Measurements from ENCODE around the gene ADAM8.
"Not testable (repeated sequence)": the region's sequence is repeated elsewhere in the genome, so short reads cannot be mapped to it uniquely, and the experiment has no call there.

ADAM8 gene

DNA sequence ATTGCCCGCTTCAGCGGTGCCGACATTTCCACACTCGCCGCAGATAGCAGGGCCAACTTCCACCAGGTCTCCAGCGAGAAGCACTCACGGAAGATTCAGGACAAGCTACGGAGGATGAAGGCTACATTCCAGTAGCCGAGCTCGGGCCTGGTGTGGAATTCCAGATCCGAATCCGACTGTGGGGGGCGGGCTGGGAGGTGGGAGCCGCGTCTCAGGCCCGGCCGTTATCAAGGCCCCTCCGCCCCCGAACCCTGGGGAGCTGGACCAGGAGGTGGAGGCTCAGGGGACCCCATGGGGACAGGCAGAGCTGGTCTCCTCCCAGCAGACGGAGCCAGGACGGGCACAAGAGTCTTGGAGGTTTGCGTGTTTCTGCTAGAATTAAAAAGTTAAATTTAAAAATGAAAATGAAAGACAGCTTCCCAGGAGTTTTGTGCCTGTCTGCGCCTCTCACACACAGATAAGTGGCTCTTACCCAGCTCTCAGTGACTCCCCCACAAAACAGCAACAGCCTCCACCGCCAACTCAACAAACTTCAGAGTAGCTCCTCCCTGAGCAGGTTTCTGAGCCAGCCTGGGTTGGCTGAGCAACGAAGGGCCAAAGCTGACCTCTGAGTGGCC is 51.8 kb downstream of the ADAM8 start:
- no peak overlapping the region for H3K27ac Mint-ChIP-seq
- no peaks in the 10 kb centered on the region for H3K9me3 Mint-ChIP-seq
- no peak for DNase-seq
- no peak for ATAC-seq (replicated peaks)
- peaks cover 52 to 73% of the 10 kb centered on the region in 2 donors for H3K27me3 Mint-ChIP-seq
- H3K4me1 Mint-ChIP-seq = peaks cover 23 to 27% of the 10 kb centered on the region in 2 donors
- H3K36me3 Mint-ChIP-seq = peaks cover 3 to 5% of the 10 kb centered on the region in 2 donors
- H3K4me3 Mint-ChIP-seq = no peak overlapping the region

DNA sequence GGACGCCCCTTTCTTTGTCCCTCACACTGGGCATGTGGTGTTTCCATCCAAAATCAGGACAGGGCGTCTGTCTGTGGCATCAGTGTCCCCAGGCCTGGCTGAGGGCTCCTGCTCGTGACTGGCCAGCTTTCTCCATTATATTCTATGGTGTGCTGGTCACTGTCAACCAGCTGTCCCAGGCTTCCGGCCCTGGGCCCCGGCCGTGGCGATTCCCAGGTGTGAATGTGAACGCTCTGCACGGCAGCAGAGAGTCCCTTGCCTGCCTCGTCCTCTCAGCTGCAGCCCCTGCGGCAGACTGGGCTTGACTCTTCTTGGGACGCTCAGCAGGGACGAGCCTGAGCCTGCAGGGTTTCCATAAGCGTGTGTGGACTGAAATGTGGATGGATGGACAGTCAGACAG is 52.6 kb downstream of the ADAM8 start:
- Mint-ChIP-seq H3K27me3 (peaks cover 46 to 71% of the 10 kb centered on the region in 2 donors), H3K4me3 (no peak overlapping the region), H3K27ac (no peak overlapping the region), H3K4me1 (peaks cover 20% of the 10 kb centered on the region in 2 donors), H3K9me3 (no peaks in the 10 kb centered on the region), H3K36me3 (peaks cover 0 to 5% of the 10 kb centered on the region in 2 donors)
- DNase-seq (no peak), ATAC-seq (replicated peaks) (no peak)

DNA sequence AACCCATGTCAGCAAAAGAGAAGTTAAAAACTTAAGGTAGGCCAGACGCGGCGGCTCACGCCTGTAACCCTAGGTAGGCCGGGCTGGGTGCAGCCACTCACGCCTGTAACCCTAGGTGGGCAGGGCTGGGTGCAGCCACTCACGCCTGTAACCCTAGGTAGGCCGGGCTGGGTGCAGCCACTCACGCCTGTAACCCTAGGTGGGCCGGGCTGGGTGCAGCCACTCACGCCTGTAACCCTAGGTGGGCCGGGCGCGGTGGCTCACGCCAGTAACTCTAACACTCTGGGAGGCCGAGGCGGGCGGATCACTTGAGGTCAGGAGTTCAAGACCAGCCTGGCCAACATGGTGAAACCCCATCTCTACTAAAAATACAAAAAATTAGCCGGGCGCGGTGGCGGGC is 54.9 kb downstream of the ADAM8 start:
- not testable (repeated sequence) for H3K4me3 Mint-ChIP-seq; H3K9me3 Mint-ChIP-seq; ATAC-seq (replicated peaks); DNase-seq; H3K36me3 Mint-ChIP-seq; H3K27ac Mint-ChIP-seq
- Mint-ChIP-seq H3K27me3 (peaks cover 33 to 53% of the 10 kb centered on the region in 2 donors), H3K4me1 (peaks cover 17 to 19% of the 10 kb centered on the region in 2 donors)

DNA sequence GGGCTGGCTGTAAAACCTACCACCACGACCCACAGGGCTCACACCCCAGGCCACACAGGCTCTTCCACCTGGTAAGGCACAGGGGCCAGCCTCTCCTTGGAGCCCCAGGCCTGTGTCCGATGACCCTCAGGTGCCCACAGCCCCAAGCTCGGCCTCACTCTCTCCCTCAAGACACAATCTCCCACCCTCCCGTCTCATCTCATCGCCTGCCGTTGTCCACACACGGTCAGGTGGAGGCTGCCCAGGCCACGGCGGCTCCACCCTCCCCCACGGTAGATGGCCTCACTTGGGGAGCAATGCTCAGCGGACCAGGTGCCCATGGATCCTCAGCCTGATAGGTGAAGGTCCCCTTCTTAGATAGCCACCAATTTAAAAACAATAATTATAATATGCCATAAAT is 55.3 kb downstream of the ADAM8 start:
- no peak for DNase-seq
- peaks cover 13 to 15% of the 10 kb centered on the region in 2 donors for H3K4me1 Mint-ChIP-seq
- peaks cover 31 to 51% of the 10 kb centered on the region in 2 donors for H3K27me3 Mint-ChIP-seq
- ATAC-seq (replicated peaks) = no peak
- H3K27ac Mint-ChIP-seq = no peak overlapping the region
- no peaks in the 10 kb centered on the region for H3K9me3 Mint-ChIP-seq
- peaks cover 0 to 4% of the 10 kb centered on the region in 2 donors for H3K36me3 Mint-ChIP-seq
- no peak overlapping the region for H3K4me3 Mint-ChIP-seq

DNA sequence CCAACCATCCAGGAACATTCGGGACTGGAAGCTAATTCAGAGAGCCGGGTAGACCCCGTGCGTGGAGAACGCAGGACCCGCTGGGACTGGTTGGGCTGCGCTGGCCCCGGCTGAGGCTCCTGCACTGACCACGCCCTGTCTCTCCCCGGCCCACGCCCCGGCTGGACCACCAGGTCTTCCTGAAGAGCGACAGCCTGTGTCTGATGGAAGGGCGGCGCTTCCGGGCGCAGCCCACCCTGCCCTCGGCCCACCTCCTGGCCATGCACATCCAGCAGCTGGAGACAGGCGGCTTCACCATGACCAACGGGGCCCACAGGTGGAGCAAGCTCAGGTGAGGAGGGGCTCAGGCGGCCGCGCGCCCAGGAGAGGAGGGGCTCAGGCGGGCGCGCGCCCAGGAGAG is 56.9 kb downstream of the ADAM8 start:
- H3K4me1 Mint-ChIP-seq = peaks cover 0 to 3% of the 10 kb centered on the region in 2 donors
- no peak for DNase-seq
- H3K36me3 Mint-ChIP-seq = peaks cover 0 to 4% of the 10 kb centered on the region in 2 donors
- H3K27me3 Mint-ChIP-seq = peaks cover 23 to 39% of the 10 kb centered on the region in 2 donors
- ATAC-seq (replicated peaks) = no peak
- no peaks in the 10 kb centered on the region for H3K9me3 Mint-ChIP-seq
- H3K27ac Mint-ChIP-seq = no peak overlapping the region
- H3K4me3 Mint-ChIP-seq = no peak overlapping the region

DNA sequence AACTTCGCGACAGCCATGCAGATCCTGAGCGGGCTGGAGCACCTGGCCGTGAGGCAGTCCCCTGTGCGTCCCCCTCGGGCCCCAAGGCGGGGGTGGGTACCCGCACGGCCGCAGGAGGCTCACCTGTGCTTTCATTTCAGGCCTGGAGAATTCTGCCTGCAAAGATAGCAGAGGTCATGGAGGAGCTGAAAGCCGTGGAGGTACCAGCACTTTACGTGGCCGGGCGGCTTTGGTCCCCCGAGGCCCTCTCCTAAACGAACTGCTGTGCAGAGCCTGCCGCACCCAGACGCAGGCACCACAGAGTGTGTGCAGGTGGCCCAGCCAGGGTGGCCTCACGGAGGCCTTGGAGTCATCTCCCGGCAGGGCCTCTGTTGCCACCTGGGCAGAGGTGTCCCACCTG is 57.8 kb downstream of the ADAM8 start:
- ATAC-seq (replicated peaks) (no peak), DNase-seq (no peak)
- Mint-ChIP-seq H3K27me3 (peaks cover 21 to 35% of the 10 kb centered on the region in 2 donors), H3K4me3 (no peak overlapping the region), H3K27ac (no peak overlapping the region), H3K36me3 (peaks cover 0 to 3% of the 10 kb centered on the region in 2 donors), H3K9me3 (no peaks in the 10 kb centered on the region), H3K4me1 (peaks cover 0 to 3% of the 10 kb centered on the region in 2 donors)

- no peak overlapping the region for H3K4me3 Mint-ChIP-seq
- H3K27me3 Mint-ChIP-seq = peaks cover 19 to 40% of the 10 kb centered on the region in 2 donors
- no peak overlapping the region for H3K27ac Mint-ChIP-seq
- no peak for DNase-seq
- H3K9me3 Mint-ChIP-seq = no peaks in the 10 kb centered on the region
- peaks cover 0 to 2% of the 10 kb centered on the region in 2 donors for H3K36me3 Mint-ChIP-seq
- no peak for ATAC-seq (replicated peaks)
- peaks cover 0 to 3% of the 10 kb centered on the region in 2 donors for H3K4me1 Mint-ChIP-seq
Observed at GRCh38 chr10:133217800-133218589, 58.7 kb downstream of the ADAM8 start.

GRCh38 chr10:133216776-133217175 is 59.9 kb downstream of the ADAM8 start:
- Mint-ChIP-seq H3K4me1 (peaks cover 0 to 3% of the 10 kb centered on the region in 2 donors), H3K27me3 (peaks cover 23 to 40% of the 10 kb centered on the region in 2 donors), H3K4me3 (no peak overlapping the region), H3K27ac (no peak overlapping the region), H3K9me3 (no peaks in the 10 kb centered on the region), H3K36me3 (peaks cover 0 to 2% of the 10 kb centered on the region in 2 donors)
- DNase-seq (no peak), ATAC-seq (replicated peaks) (no peak)

- H3K27ac Mint-ChIP-seq = no peak overlapping the region
- H3K9me3 Mint-ChIP-seq = no peaks in the 10 kb centered on the region
- no peak for ATAC-seq (replicated peaks)
- no peak for DNase-seq
- H3K27me3 Mint-ChIP-seq = peaks cover 15 to 36% of the 10 kb centered on the region in 2 donors
- no peak overlapping the region for H3K4me3 Mint-ChIP-seq
- H3K4me1 Mint-ChIP-seq = peaks cover 0 to 1% of the 10 kb centered on the region in 2 donors
- H3K36me3 Mint-ChIP-seq = no peaks in the 10 kb centered on the region
Observed at GRCh38 chr10:133215586-133215985, 61.1 kb downstream of the ADAM8 start.

DNA sequence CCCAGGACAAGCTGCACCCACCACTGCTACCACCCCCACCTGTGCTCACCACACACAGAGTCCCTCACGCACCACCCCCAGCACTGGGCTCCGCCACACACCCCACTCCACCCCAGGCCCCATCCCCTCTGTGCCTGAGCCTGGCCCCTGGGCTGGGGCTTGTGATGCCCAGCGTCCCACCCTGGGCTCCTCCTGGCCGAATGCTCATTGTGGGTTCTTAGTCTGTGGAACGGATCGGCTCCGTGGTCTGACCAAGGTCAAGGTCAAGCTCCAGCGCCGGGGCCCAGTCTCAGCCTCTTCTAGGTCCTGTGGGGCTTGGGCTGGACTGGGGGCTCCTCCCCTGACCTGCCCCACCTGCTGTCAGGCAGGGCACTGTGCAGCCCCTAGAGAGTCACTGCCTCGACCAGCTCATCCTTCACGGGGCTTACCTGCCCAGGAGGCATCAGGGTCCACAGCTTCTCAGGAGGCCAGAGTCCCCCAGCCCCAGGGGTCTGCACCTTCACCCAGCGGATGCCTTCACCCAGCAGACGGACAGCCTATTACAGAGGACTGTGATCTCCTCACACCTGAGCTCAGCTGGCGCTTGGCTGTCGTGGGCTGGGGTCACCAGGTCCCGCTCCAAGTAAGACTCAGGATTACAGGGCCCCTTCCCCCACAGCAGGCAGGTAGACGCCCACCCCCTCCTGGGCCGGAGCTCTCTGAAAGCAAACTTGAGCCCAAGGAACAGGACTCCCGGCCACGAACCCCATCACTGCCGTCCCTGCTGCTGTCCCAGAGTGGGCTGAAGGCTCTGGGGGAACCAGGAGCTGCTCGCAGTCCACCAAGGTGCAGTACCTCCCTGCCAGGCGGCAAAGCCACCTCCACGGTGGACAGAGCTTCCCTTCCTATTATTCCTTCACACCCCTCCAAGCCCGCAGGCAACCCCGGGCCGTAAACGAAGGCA is 61.9 kb downstream of the ADAM8 start:
- H3K4me3 Mint-ChIP-seq = no peak overlapping the region
- H3K27ac Mint-ChIP-seq = no peak overlapping the region
- no peak for ATAC-seq (replicated peaks)
- no peak for DNase-seq
- no peaks in the 10 kb centered on the region for H3K4me1 Mint-ChIP-seq
- peaks cover 17 to 35% of the 10 kb centered on the region in 2 donors for H3K27me3 Mint-ChIP-seq
- no peaks in the 10 kb centered on the region for H3K36me3 Mint-ChIP-seq
- no peaks in the 10 kb centered on the region for H3K9me3 Mint-ChIP-seq

DNA sequence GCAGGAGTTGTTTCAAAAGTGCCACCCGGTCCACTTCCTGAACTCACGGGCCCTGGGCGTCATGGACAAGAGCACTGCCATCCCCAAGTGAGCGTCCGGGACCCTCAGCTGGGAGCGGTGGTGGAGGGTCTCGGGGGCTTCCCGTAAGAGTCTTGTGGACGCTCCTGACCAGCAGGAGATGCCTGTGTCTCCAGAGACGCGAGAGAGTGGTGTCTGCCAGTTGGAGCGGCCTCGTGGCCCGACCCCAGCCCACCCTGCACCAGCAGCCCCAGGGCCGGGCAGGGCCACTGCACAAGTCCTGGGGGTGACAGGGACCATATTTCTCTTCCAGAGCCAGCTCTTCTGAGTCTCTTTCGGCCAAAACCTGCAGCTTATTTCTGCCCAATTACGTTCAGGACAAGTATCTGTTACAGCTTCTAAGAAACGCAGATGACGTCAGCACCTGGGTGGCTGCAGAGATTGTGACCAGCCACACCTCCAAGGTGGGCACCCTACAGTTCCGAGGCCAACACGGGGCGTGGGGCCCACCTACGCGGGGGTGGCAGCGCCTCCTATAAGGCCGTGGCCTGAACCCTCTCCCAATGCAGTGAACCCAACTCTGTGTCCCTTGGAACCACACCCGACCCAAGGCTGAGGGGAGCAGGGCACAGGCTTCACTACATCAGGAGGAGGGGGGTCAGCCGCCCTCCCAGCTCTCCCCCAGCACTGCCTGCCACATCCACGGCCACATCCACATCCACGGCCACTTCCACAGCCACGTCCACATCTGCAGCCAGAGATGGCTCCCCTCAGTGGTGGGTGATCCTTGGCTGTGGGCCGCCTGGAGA is 62.8 kb downstream of the ADAM8 start:
- no peak for ATAC-seq (replicated peaks)
- no peak for DNase-seq
- H3K4me1 Mint-ChIP-seq = no peaks in the 10 kb centered on the region
- H3K27ac Mint-ChIP-seq = no peak overlapping the region
- no peaks in the 10 kb centered on the region for H3K36me3 Mint-ChIP-seq
- peaks cover 17 to 32% of the 10 kb centered on the region in 2 donors for H3K27me3 Mint-ChIP-seq
- H3K4me3 Mint-ChIP-seq = no peak overlapping the region
- no peaks in the 10 kb centered on the region for H3K9me3 Mint-ChIP-seq

DNA sequence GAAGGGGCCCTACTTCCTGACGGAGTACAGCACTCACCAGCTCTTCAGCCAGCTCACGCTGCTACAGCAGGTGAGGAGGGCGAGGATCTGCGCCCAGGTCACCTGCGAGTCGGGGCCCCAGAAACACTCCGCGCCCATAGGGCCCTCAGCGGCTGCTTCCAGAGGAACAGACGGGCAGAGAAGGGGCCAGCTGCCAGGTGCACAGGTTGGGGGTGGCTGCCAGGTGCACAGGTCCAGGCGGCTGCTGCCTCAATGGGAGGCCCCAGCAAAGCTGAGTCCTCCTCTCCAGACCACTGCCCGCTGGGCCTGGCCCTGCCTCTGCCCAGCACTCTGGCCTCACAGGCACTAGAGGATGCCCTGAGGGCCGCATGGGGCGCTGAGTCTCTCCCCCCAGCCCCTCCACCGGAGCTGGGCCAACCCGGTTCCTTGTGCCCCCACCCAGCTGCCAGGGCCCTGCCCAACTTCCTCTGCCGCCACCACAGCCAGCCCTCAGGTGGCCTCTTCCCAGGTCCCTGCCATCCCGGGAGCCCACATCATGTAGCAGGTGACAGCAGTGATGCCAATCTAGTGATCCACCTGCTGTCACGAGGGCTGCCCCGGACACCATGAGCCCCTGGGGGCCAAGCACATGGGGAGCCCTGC is 63.7 kb downstream of the ADAM8 start:
- peaks cover 12 to 32% of the 10 kb centered on the region in 2 donors for H3K27me3 Mint-ChIP-seq
- no peak overlapping the region for H3K4me3 Mint-ChIP-seq
- no peaks in the 10 kb centered on the region for H3K4me1 Mint-ChIP-seq
- no peaks in the 10 kb centered on the region for H3K36me3 Mint-ChIP-seq
- H3K27ac Mint-ChIP-seq = no peak overlapping the region
- ATAC-seq (replicated peaks) = no peak
- H3K9me3 Mint-ChIP-seq = no peaks in the 10 kb centered on the region
- DNase-seq = no peak
